Colonic mucosa (tissue), 4 donors: ENCODE results near the gene LNX1. TPM values are rescaled to one million over a fixed set of nuclear protein-coding genes. Genes with fewer than 3 reads are reported as not detected.
A peak's percentile ranks its signal among the peaks of the same experiment; 100 is the strongest.

Experiments used
- DNase-seq: peaks from one replicate; pipeline ENCODE4 v3.0.0-alpha.2; 2020
- H3K27ac ChIP-seq: fragments of 200-600 bp; one replicate; pipeline ENCODE4 v1.8.0; 2021
- H3K27me3 ChIP-seq: fragments of 200-600 bp; one replicate; pipeline ENCODE4 v1.8.0; 2021
- H3K36me3 ChIP-seq: fragments of 200-600 bp; one replicate; pipeline ENCODE4 v1.8.0; 2021
- H3K4me1 ChIP-seq: fragments of 200-600 bp; one replicate; pipeline ENCODE4 v1.8.0; 2021; ENCODE audit warnings: mild to moderate bottlenecking
- H3K4me3 ChIP-seq: fragments of 200-600 bp; one replicate; pipeline ENCODE4 v1.8.0; 2021
- H3K9ac ChIP-seq, 2 donors: one replicate each; pipeline ENCODE4 v1.7.0; 2013; ENCODE audit warnings: control low read depth in 2 of 2, low read depth in 2 of 2, low read length in 2 of 2
- H3K9me3 ChIP-seq: fragments of 200-600 bp; one replicate; pipeline ENCODE4 v1.8.0; 2021
- intact Hi-C: fragments of 100-400 bp; cut with DNase I; formaldehyde crosslinking; loops from one replicate; pipeline ENCODE4 v1.14.1; 2022
- total RNA-seq, 2 donors: library from RNA; stranded (reverse); fragmentation: NEBNext Ultra II Directional in 1 of 2; extraction: Animal tissue kit (Norgen Biotek cat#: 25700) in 1 of 2; gene quantifications; one replicate each; pipeline ENCODE4 v1.2.1, GENCODE V29; 2021
- TF ChIP-seq, protein P1 (sequence below): fragments of 200-600 bp; IDR thresholded peaks from one replicate; pipeline ENCODE4 v1.8.0; 2022; ENCODE audit warnings: antibody characterized with exemption, mild to moderate bottlenecking
- donor health status: healthy.
- donor health status: DM: no; HTN: no; CAD: no.
- donor health status: DM: no; HTN: no; CAD: no.

The LNX1 gene
- total RNA-seq, 2 donors from 2014 or later = 9.7 to 25.0 TPM

DNA sequence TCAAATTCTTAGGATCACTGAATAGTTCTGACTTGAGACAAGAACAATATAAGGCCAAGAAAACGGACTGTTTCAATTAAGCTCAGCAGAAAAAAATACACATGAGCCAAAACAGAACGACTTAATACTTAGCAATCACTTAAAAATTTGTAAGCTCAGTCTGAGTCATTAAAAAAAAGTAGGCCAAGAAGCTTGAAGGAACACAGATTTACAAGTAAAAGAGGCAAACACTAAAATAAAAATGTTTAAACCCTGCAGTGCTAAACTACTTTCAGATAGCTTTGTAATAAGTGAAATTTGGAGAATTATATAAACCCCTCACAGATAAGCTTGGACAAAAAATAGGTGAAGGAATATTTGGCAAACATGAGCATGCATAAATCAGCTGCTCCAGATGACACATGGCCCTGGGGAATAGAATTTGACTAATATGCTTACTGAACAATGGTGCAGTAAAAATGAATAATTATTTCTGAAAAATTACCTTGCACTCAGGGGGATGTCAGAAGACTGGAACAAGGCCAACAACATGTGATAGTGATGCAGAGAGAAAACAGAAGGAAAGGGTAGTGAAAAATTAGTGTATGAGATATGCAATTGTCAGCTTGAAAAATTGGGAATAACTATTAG, 49.6 kb downstream of the LNX1 start:
- Histone ChIP-seq H3K9ac (no peak overlapping the region), H3K27ac (no peak overlapping the region), H3K36me3 (no peaks in the 10 kb centered on the region), H3K27me3 (no peaks in the 10 kb centered on the region), H3K4me1 (no peaks in the 10 kb centered on the region), H3K9me3 (no peaks in the 10 kb centered on the region), H3K4me3 (no peak overlapping the region)
- TF ChIP-seq, protein P1, sequence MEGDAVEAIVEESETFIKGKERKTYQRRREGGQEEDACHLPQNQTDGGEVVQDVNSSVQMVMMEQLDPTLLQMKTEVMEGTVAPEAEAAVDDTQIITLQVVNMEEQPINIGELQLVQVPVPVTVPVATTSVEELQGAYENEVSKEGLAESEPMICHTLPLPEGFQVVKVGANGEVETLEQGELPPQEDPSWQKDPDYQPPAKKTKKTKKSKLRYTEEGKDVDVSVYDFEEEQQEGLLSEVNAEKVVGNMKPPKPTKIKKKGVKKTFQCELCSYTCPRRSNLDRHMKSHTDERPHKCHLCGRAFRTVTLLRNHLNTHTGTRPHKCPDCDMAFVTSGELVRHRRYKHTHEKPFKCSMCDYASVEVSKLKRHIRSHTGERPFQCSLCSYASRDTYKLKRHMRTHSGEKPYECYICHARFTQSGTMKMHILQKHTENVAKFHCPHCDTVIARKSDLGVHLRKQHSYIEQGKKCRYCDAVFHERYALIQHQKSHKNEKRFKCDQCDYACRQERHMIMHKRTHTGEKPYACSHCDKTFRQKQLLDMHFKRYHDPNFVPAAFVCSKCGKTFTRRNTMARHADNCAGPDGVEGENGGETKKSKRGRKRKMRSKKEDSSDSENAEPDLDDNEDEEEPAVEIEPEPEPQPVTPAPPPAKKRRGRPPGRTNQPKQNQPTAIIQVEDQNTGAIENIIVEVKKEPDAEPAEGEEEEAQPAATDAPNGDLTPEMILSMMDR = no peak
- DNase-seq = no peak
- intact Hi-C loops = no loop called here

- no peaks in the 10 kb centered on the region for H3K4me1 ChIP-seq
- intact Hi-C loops = no loop called here
- no peak for DNase-seq
Observed at GRCh38 chr4:53538756-53539155, 52.5 kb downstream of the LNX1 start.

DNA sequence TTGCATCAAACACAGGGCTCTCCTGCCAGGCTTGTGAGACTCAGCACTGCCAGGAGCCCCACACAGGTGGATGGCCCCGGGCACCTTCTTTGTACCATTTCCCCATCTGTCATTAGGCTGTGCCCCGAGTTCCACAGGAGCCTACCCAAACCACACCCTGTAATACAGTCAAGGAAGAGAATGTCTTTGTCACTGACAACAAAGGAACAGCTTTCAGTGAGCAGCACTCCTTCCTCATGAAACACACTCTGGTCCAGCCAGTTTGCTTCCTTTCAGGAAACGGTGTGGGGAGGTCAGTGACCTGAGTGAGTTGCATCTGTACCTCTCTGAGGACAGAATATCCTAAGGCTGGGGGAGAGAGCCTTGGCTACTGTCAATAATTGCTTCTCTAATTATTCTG, 53.7 kb downstream of the LNX1 start:
- no peak overlapping the region for H3K9ac ChIP-seq
- no peaks in the 10 kb centered on the region for H3K27me3 ChIP-seq
- DNase-seq = peak; percentile 18
- no peak overlapping the region for H3K27ac ChIP-seq
- no peaks in the 10 kb centered on the region for H3K4me1 ChIP-seq
- TF ChIP-seq, protein P1 = no peak
- H3K9me3 ChIP-seq = no peaks in the 10 kb centered on the region
- intact Hi-C loops = no loop called here
- H3K36me3 ChIP-seq = no peaks in the 10 kb centered on the region
- H3K4me3 ChIP-seq = no peak overlapping the region

More at GRCh38 chr4:53538756-53539155, 52.5 kb downstream of the LNX1 start:
- Histone ChIP-seq H3K9me3 (no peaks in the 10 kb centered on the region), H3K27me3 (no peaks in the 10 kb centered on the region), H3K36me3 (no peaks in the 10 kb centered on the region), H3K27ac (no peak overlapping the region), H3K9ac (no peak overlapping the region), H3K4me3 (no peak overlapping the region)
- TF ChIP-seq, protein P1 = no peak

GRCh38 chr4:53536328-53536727, 55.0 kb downstream of the LNX1 start:
- Histone ChIP-seq H3K27me3 (no peaks in the 10 kb centered on the region), H3K36me3 (no peaks in the 10 kb centered on the region), H3K27ac (no peak overlapping the region), H3K4me1 (no peaks in the 10 kb centered on the region), H3K9ac (no peak overlapping the region), H3K9me3 (no peaks in the 10 kb centered on the region), H3K4me3 (no peak overlapping the region)
- TF ChIP-seq, protein P1 = no peak
- no peak for DNase-seq
- intact Hi-C loops = no loop called here

DNA sequence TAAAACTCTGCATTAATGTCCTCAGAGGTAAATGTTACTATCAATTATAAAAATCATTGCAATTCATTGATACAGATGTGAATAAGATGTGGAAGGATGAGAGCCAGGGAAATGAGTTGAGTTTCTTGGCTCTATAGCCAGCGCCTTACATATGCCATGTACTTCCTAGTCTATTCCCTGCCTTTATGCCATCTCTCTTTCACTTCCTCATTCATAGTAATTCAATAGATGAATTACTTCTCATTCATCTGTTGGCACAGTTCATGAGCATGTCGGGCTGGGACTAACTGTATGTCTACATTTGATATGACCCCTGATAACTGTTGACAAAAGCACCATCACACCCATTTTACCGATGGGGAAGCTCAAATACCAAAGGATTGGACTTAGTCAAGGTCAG, 55.7 kb downstream of the LNX1 start:
- intact Hi-C loops = no loop called here
- no peaks in the 10 kb centered on the region for H3K36me3 ChIP-seq
- H3K9me3 ChIP-seq = no peaks in the 10 kb centered on the region
- no peaks in the 10 kb centered on the region for H3K4me1 ChIP-seq
- TF ChIP-seq, protein P1 = no peak
- no peaks in the 10 kb centered on the region for H3K27me3 ChIP-seq
- DNase-seq = no peak
- no peak overlapping the region for H3K9ac ChIP-seq
- no peak overlapping the region for H3K4me3 ChIP-seq
- no peak overlapping the region for H3K27ac ChIP-seq
